ENCODE data around the gene TUBAL3. TPM values are rescaled to one million over a fixed set of nuclear protein-coding genes. Genes with fewer than 3 reads are reported as not detected.

Gene TUBAL3
- polyA plus RNA-seq, 1 donor (not counting 4 experiments of a cell fraction or from before 2014, with no cell fraction given): 2.6 TPM

GRCh38 chr10:5376450-5376849 is 28.2 kb downstream of the TUBAL3 start:
- DNase-seq (ENCODE audit: low read depth, low spot score) (no peak), FAIRE-seq (no peak)
- TF ChIP-seq EZH2 (IDR thresholded peaks at IDR 0.05; ENCODE audit: low read length) (no peak), CTCF (optimal IDR thresholded peaks at IDR 0.05 in 1 of 3, IDR thresholded peaks at IDR 0.05 in 1 of 3, conservative IDR thresholded peaks at IDR 0.05 in 1 of 3; ENCODE audit: extremely low read depth in 1 of 3, insufficient read depth in 2 of 3, low read length in 3 of 3) (no peak)
- Histone ChIP-seq H3K79me2 (ENCODE audit: control insufficient read depth, insufficient read depth, low read length) (no peaks in the 10 kb centered on the region), H3K9me3 (ENCODE audit: control insufficient read depth, low read depth, low read length) (no peaks in the 10 kb centered on the region), H3K4me3 (ENCODE audit: control insufficient read depth in 2 of 3, extremely low read depth in 1 of 3, insufficient read depth in 2 of 3, low read depth in 1 of 3, low read length in 3 of 3) (no peak overlapping the region), H3K9ac (ENCODE audit: control insufficient read depth, extremely low read depth, insufficient read depth, low read length) (no peak overlapping the region), H4K20me1 (ENCODE audit: control insufficient read depth, extremely low read depth, insufficient read depth, low read length) (no peaks in the 10 kb centered on the region), H3K36me3 (ENCODE audit: control insufficient read depth in 2 of 2, extremely low read depth in 1 of 2, insufficient read depth in 2 of 2, low read length in 2 of 2) (no peaks in the 10 kb centered on the region), H3K27me3 (ENCODE audit: control insufficient read depth, extremely low read depth, insufficient read depth, low read length) (no peaks in the 10 kb centered on the region), H3K27ac (ENCODE audit: control insufficient read depth, insufficient read depth, low read length) (no peak overlapping the region), H2AFZ (ENCODE audit: control insufficient read depth, low read length) (no peak overlapping the region), H3K9me1 (ENCODE audit: control insufficient read depth, extremely low read depth, insufficient read depth, low read length) (no peaks in the 10 kb centered on the region), H3K4me1 (ENCODE audit: control insufficient read depth, extremely low read depth, insufficient read depth, low read length) (no peaks in the 10 kb centered on the region), H3K4me2 (ENCODE audit: control insufficient read depth, extremely low read depth, insufficient read depth, low read depth, low read length) (no peak overlapping the region)
- dilution Hi-C loops (cut with MboI; ENCODE audit: extremely low pct_ligation_motif_present, low sequenced_read_pairs): no loop called here

- no peaks in the 10 kb centered on the region for H3K9me1 ChIP-seq (ENCODE audit: control insufficient read depth, extremely low read depth, insufficient read depth, low read length)
- no peaks in the 10 kb centered on the region for H3K4me1 ChIP-seq (ENCODE audit: control insufficient read depth, extremely low read depth, insufficient read depth, low read length)
- no peak for FAIRE-seq
- H3K36me3 ChIP-seq (ENCODE audit: control insufficient read depth in 2 of 2, extremely low read depth in 1 of 2, insufficient read depth in 2 of 2, low read length in 2 of 2): no peaks in the 10 kb centered on the region
- DNase-seq (ENCODE audit: low read depth, low spot score): no peak
- no peaks in the 10 kb centered on the region for H3K27me3 ChIP-seq (ENCODE audit: control insufficient read depth, extremely low read depth, insufficient read depth, low read length)
- H3K4me3 ChIP-seq (ENCODE audit: control insufficient read depth in 2 of 3, extremely low read depth in 1 of 3, insufficient read depth in 2 of 3, low read depth in 1 of 3, low read length in 3 of 3): no peak overlapping the region
- no peak for TF ChIP-seq EZH2 (IDR thresholded peaks at IDR 0.05; ENCODE audit: low read length)
- no peak for TF ChIP-seq CTCF (optimal IDR thresholded peaks at IDR 0.05 in 1 of 3, IDR thresholded peaks at IDR 0.05 in 1 of 3, conservative IDR thresholded peaks at IDR 0.05 in 1 of 3; ENCODE audit: extremely low read depth in 1 of 3, insufficient read depth in 2 of 3, low read length in 3 of 3)
- H3K9me3 ChIP-seq (ENCODE audit: control insufficient read depth, low read depth, low read length): no peaks in the 10 kb centered on the region
- no peak overlapping the region for H3K27ac ChIP-seq (ENCODE audit: control insufficient read depth, insufficient read depth, low read length)
- dilution Hi-C loops (cut with MboI; ENCODE audit: extremely low pct_ligation_motif_present, low sequenced_read_pairs): no loop called here
- H3K9ac ChIP-seq (ENCODE audit: control insufficient read depth, extremely low read depth, insufficient read depth, low read length): no peak overlapping the region
- no peaks in the 10 kb centered on the region for H3K79me2 ChIP-seq (ENCODE audit: control insufficient read depth, insufficient read depth, low read length)
- no peak overlapping the region for H3K4me2 ChIP-seq (ENCODE audit: control insufficient read depth, extremely low read depth, insufficient read depth, low read depth, low read length)
- H2AFZ ChIP-seq (ENCODE audit: control insufficient read depth, low read length): no peak overlapping the region
- no peaks in the 10 kb centered on the region for H4K20me1 ChIP-seq (ENCODE audit: control insufficient read depth, extremely low read depth, insufficient read depth, low read length)
These were observed 30.6 kb downstream of the TUBAL3 start for GRCh38 chr10:5373891-5374611.
